ENCODE data around the gene TFAP2B.

DNA sequence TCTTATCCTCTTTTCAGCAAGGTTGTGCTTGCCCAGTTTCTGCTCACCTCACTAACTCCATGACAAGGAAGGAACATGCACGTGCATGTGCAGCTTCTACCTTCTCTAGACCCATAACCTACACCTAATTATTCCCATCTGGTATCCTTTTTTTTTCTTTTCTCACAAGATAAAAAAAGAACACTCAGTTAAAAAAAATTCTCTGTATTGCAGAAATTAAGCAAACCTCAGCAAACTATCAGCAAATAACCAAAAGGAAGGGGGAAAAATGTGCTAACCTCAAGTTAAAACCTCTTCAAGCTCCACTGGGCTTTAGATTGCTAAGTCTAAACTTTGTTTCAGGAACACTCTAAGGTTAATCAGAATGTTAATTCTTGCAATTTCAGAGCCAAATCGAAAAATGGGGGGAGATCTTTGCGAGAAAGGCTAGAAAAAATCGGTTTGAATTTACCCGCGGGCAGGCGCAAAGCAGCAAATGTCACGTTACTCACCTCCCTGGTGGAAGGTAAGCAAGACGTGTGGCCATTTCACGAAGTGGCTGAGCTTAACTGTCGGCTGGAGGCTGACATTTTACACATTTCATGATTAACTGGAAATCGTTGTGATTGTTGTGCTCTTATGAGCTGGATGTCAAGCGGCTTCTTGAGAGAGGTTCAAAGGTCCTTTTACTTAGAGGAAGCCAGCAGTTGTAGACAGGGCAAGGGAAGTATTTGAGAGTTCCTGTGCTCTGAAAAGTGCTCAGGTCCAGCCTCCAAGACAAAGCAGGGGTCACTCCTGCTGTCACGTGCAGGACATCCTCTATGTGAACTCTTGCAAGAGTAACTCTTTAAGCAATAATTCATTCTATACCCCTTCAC, 19.1 kb downstream of the TFAP2B start:
- TF ChIP-seq, protein P1, sequence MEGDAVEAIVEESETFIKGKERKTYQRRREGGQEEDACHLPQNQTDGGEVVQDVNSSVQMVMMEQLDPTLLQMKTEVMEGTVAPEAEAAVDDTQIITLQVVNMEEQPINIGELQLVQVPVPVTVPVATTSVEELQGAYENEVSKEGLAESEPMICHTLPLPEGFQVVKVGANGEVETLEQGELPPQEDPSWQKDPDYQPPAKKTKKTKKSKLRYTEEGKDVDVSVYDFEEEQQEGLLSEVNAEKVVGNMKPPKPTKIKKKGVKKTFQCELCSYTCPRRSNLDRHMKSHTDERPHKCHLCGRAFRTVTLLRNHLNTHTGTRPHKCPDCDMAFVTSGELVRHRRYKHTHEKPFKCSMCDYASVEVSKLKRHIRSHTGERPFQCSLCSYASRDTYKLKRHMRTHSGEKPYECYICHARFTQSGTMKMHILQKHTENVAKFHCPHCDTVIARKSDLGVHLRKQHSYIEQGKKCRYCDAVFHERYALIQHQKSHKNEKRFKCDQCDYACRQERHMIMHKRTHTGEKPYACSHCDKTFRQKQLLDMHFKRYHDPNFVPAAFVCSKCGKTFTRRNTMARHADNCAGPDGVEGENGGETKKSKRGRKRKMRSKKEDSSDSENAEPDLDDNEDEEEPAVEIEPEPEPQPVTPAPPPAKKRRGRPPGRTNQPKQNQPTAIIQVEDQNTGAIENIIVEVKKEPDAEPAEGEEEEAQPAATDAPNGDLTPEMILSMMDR (IDR thresholded peaks at IDR 0.05), result no peak
- no peak for TF ChIP-seq ZFX (IDR thresholded peaks at IDR 0.05; ENCODE audit: borderline replicate concordance)
